Transverse colon (tissue), 4 donors: ENCODE measurements around the gene KLHDC9. TPM values are rescaled to one million over a fixed set of nuclear protein-coding genes. Genes with fewer than 3 reads are reported as not detected.

Experiments used
- DNase-seq: peaks from one replicate; pipeline ENCODE4 v3.0.0-alpha.2; 2019
- H3K27ac ChIP-seq, 4 donors: fragments of 200-600 bp; sonication (generic); 2 replicates each; pipeline ENCODE4 v1.5.1; 2016 to 2018; ENCODE audit warnings: inconsistent platforms in 4 of 4
- H3K27me3 ChIP-seq: fragments of 200-600 bp; sonication (generic); 2 replicates; pipeline ENCODE4 v1.5.1; 2017; ENCODE audit warnings: inconsistent platforms
- H3K36me3 ChIP-seq, 4 donors: fragments of 200-600 bp; sonication (generic); 2 replicates each; pipeline ENCODE4 v1.5.1; 2017 to 2019; ENCODE audit warnings: inconsistent platforms in 4 of 4
- H3K4me1 ChIP-seq, 4 donors: fragments of 200-600 bp; sonication (generic); 2 replicates each; pipeline ENCODE4 v1.5.1; 2017 to 2020; ENCODE audit warnings: inconsistent platforms in 4 of 4
- H3K4me3 ChIP-seq, 4 donors: fragments of 200-600 bp; sonication (generic); 1 replicate in 1 of 4; 2 replicates in 3 of 4; pipeline versions ENCODE4 v1.5.1 to v1.6.1; 2017 to 2019; ENCODE audit warnings: inconsistent platforms in 4 of 4
- H3K9me3 ChIP-seq, 2 donors: fragments of 200-600 bp; sonication (generic); 2 replicates each; pipeline ENCODE4 v1.5.1; 2017 to 2019; ENCODE audit warnings: inconsistent platforms in 2 of 2
- CTCF ChIP-seq, 5 experiments: fragments of 200-600 bp in 3 of 5; fragments of 450-650 bp in 2 of 5; sonication (generic) in 3 of 5; IDR thresholded peaks; 1 replicate in 2 of 5; 2 replicates in 3 of 5; pipeline ENCODE4 v1.5.1; 2016 to 2017; ENCODE audit warnings: antibody characterized with exemption in 5 of 5, inconsistent platforms in 3 of 5, mild to moderate bottlenecking in 2 of 5, moderate library complexity in 1 of 5
- EP300 ChIP-seq: sonication (generic); formaldehyde crosslinking; IDR thresholded peaks from one replicate; pipeline ENCODE4 v1.6.1; 2017; ENCODE audit warnings: antibody characterized with exemption, low read depth
- POLR2A ChIP-seq: fragments of 450-650 bp; IDR thresholded peaks from one replicate; pipeline ENCODE4 v1.6.1; 2016; ENCODE audit warnings: antibody characterized with exemption, mild to moderate bottlenecking, moderate library complexity
- POLR2AphosphoS5 ChIP-seq, 3 donors: sonication (generic); formaldehyde crosslinking; IDR thresholded peaks; one replicate each; pipeline ENCODE4 v1.6.1; 2016; ENCODE audit warnings: antibody characterized with exemption in 3 of 3
- WGBS, 2 donors: methylation state at CpG; one replicate each; pipeline ENCODE4 v1.1.5; 2018; ENCODE audit warnings: low coverage in 1 of 2; 5-methylcytosine and 5-hydroxymethylcytosine counted together
- in situ Hi-C, 4 donors: fragments of 200-750 bp; cut with MboI; loops; one replicate each; pipeline versions ENCODE4 v1.15.0 to v1.15.1; 2017; ENCODE audit warnings: low sequenced_read_pairs in 3 of 4, low pct_ligation_motif_present in 1 of 4, low pct_unique_long_range_greater_than_20kb in 1 of 4
- intact Hi-C: fragments of 100-400 bp; cut with DNase I; formaldehyde crosslinking; loops from one replicate; pipeline ENCODE4 v1.15.1; 2023; ENCODE audit warnings: low total_unique reads
- total RNA-seq, 4 donors: library from RNA; depleted of rRNA; stranded (reverse); fragments of >200 nt; gene quantifications; one replicate each; pipeline ENCODE4 v1.1.0, GENCODE V29; 2016

The KLHDC9 gene
- total RNA-seq, 4 donors from 2014 or later = 0.80 to 16.9 (median 8.7) TPM; not detected in 1

GRCh38 chr1:161089251-161089924 lies 8.8 kb upstream of the KLHDC9 start, which contains the start of gene NECTIN4:
Gene NECTIN4 (minus strand): TSS chr1:161089558. CDS start chr1:161089296, 262 bp downstream.
- peak within 1 kb of the TSS; percentile 8 to 50 (median 26) for H3K27ac ChIP-seq
- peaks cover 0 to 18% (median 12%) of the 10 kb centered on the region in 4 donors for H3K4me1 ChIP-seq
- DNase-seq = peak; percentile 82
- in situ Hi-C loops = loop anchor here in 1 of 4 donors (25.0 kb wide), 1 partner anchor 252 kb away; no protein-coding TSS in a partner anchor
- WGBS, 2 donors = 25 to 68% methylated on average over 4 to 22 of the region's 22 CpGs
- TF ChIP-seq EP300 (no peak), CTCF (IDR thresholded peaks at IDR 0.05) (no peak), POLR2A (peak; percentile 52), POLR2AphosphoS5 (IDR thresholded peaks at IDR 0.05) (peak; percentile 29 to 78 (median 51))
- H3K36me3 ChIP-seq = no peaks in the 10 kb centered on the region
- intact Hi-C loops = loop anchor here (5.0 kb wide), 1 partner anchor 1872 kb away; no protein-coding TSS in a partner anchor
- H3K9me3 ChIP-seq = no peaks in the 10 kb centered on the region
- H3K4me3 ChIP-seq = peak within 1 kb of the TSS in 2 of 4 donors; percentile 12 to 16
- no peaks in the 10 kb centered on the region for H3K27me3 ChIP-seq

- WGBS, 2 donors = 95 to 98% methylated on average over 3 to 5 of the region's 5 CpGs
- Histone ChIP-seq H3K4me1 (peaks cover 0 to 18% (median 12%) of the 10 kb centered on the region in 4 donors), H3K36me3 (no peaks in the 10 kb centered on the region), H3K9me3 (no peaks in the 10 kb centered on the region), H3K27me3 (no peaks in the 10 kb centered on the region), H3K4me3 (no peak overlapping the region), H3K27ac (peak overlapping the region in 1 of 4 donors; percentile 23)
- TF ChIP-seq EP300 = no peak
- no peak for TF ChIP-seq POLR2AphosphoS5 (IDR thresholded peaks at IDR 0.05)
- no peak for TF ChIP-seq POLR2A
- TF ChIP-seq CTCF (IDR thresholded peaks at IDR 0.05) = no peak
- in situ Hi-C loops = loop anchor here in 2 of 4 donors (5.0 to 25.0 kb wide), 3 partner anchors 93 to 253 kb away; no protein-coding TSS in a partner anchor
- intact Hi-C loops = loop anchor here (5.0 kb wide), 1 partner anchor 1873 kb away; no protein-coding TSS in a partner anchor
- no peak for DNase-seq
Measured at GRCh38 chr1:161089938-161090337, 8.2 kb upstream of the KLHDC9 start.

GRCh38 chr1:161090617-161091016 lies 7.5 kb upstream of the KLHDC9 start:
- Histone ChIP-seq H3K36me3 (no peaks in the 10 kb centered on the region), H3K27me3 (no peaks in the 10 kb centered on the region), H3K9me3 (no peaks in the 10 kb centered on the region), H3K27ac (no peak overlapping the region), H3K4me1 (peaks cover 0 to 18% (median 12%) of the 10 kb centered on the region in 4 donors), H3K4me3 (no peak overlapping the region)
- intact Hi-C loops = no loop called here
- DNase-seq = no peak
- in situ Hi-C loops = loop anchor here in 2 of 4 donors (5.0 to 25.0 kb wide), 3 partner anchors 93 to 253 kb away; no protein-coding TSS in a partner anchor
- WGBS, 2 donors = 77 to 87% methylated on average over 3 of the region's 3 CpGs
- no peak for TF ChIP-seq CTCF (IDR thresholded peaks at IDR 0.05)
- TF ChIP-seq POLR2A = no peak
- no peak for TF ChIP-seq POLR2AphosphoS5 (IDR thresholded peaks at IDR 0.05)
- no peak for TF ChIP-seq EP300

- DNase-seq = no peak
- no peaks in the 10 kb centered on the region for H3K36me3 ChIP-seq
- H3K27me3 ChIP-seq = no peaks in the 10 kb centered on the region
- H3K4me1 ChIP-seq = peaks cover 0 to 15% (median 10%) of the 10 kb centered on the region in 4 donors
- WGBS, 2 donors = 87 to 100% methylated on average over 2 to 5 of the region's 5 CpGs
- H3K9me3 ChIP-seq = no peaks in the 10 kb centered on the region
- intact Hi-C loops = no loop called here
- no peak for TF ChIP-seq CTCF (IDR thresholded peaks at IDR 0.05)
- TF ChIP-seq EP300 = no peak
- no peak for TF ChIP-seq POLR2A
- TF ChIP-seq POLR2AphosphoS5 (IDR thresholded peaks at IDR 0.05) = no peak
- in situ Hi-C loops = loop anchor here in 2 of 4 donors (5.0 to 25.0 kb wide), 3 partner anchors 94 to 254 kb away; no protein-coding TSS in a partner anchor
- no peak overlapping the region for H3K4me3 ChIP-seq
- H3K27ac ChIP-seq = no peak overlapping the region
Measured at GRCh38 chr1:161091093-161091492, 7.1 kb upstream of the KLHDC9 start.
